Neuronal stem cell (in vitro differentiated cells): ENCODE results near the gene ADGRL3.

Experiments used
- DNase-seq: peaks from one replicate; pipeline ENCODE4 v3.0.0-alpha.2; 2013; ENCODE audit warnings: low spot score
- H2AFZ ChIP-seq: one replicate; pipeline ENCODE4 v1.6.1; 2013; ENCODE audit warnings: mild to moderate bottlenecking, low read length, inconsistent platforms
- H2AK5ac ChIP-seq: 2 replicates; pipeline ENCODE4 v1.6.1; 2013; ENCODE audit warnings: low read depth, mild to moderate bottlenecking, inconsistent platforms, low read length, moderate library complexity, mixed read lengths
- H2BK120ac ChIP-seq: 2 replicates; pipeline ENCODE4 v1.6.1; 2013; ENCODE audit warnings: low read depth, mild to moderate bottlenecking, inconsistent platforms, low read length, moderate library complexity, mixed read lengths
- H2BK12ac ChIP-seq: one replicate; pipeline ENCODE4 v1.6.1; 2013; ENCODE audit warnings: low read length, inconsistent platforms
- H2BK15ac ChIP-seq: 2 replicates; pipeline ENCODE4 v1.6.1; 2013; ENCODE audit warnings: mild to moderate bottlenecking, low read length, inconsistent platforms, mixed read lengths
- H2BK5ac ChIP-seq: one replicate; pipeline ENCODE4 v1.6.1; 2013; ENCODE audit warnings: inconsistent platforms, mild to moderate bottlenecking, low read length, moderate library complexity
- H3K14ac ChIP-seq: one replicate; pipeline ENCODE4 v1.6.1; 2013; ENCODE audit warnings: low read length, inconsistent platforms
- H3K18ac ChIP-seq: 2 replicates; pipeline ENCODE4 v1.6.1; 2013; ENCODE audit warnings: low read length, inconsistent platforms
- H3K23ac ChIP-seq: 2 replicates; pipeline ENCODE4 v1.6.1; 2013; ENCODE audit warnings: low read depth, mild to moderate bottlenecking, mixed read lengths, low read length, inconsistent platforms; ENCODE audit not compliant: poor library complexity
- H3K27ac ChIP-seq: replicated peaks from 3 replicates; pipeline ENCODE4 v1.5.1; 2013; ENCODE audit warnings: low read length, inconsistent platforms
- H3K27me3 ChIP-seq, 3 experiments: 2 replicates each; pipeline ENCODE4 v1.6.1; 2013; ENCODE audit warnings: low read length in 3 of 3, mild to moderate bottlenecking in 2 of 3, inconsistent platforms in 1 of 3, low read depth in 1 of 3, mixed read lengths in 1 of 3, moderate library complexity in 1 of 3; ENCODE audit not compliant: control insufficient read depth in 3 of 3, insufficient read depth in 3 of 3
- H3K36me3 ChIP-seq, 2 donors: replicated peaks in 1 of 2; 2 replicates each; pipeline ENCODE4 v1.6.1; 2013; ENCODE audit warnings: low read length in 2 of 2; ENCODE audit not compliant: control insufficient read depth in 2 of 2, insufficient read depth in 2 of 2
- H3K4ac ChIP-seq: 2 replicates; pipeline ENCODE4 v1.6.1; 2013; ENCODE audit warnings: inconsistent platforms, mild to moderate bottlenecking, low read length, moderate library complexity
- H3K4me1 ChIP-seq, 2 donors: 1 replicate in 1 of 2; 2 replicates in 1 of 2; pipeline ENCODE4 v1.6.1; 2013; ENCODE audit warnings: low read length in 2 of 2, low read depth in 1 of 2; ENCODE audit not compliant: control insufficient read depth in 2 of 2, insufficient read depth in 1 of 2
- H3K4me2 ChIP-seq: one replicate; pipeline ENCODE4 v1.6.1; 2013; ENCODE audit warnings: mild to moderate bottlenecking, low read length, inconsistent platforms; ENCODE audit not compliant: insufficient read depth, poor library complexity, severe bottlenecking
- H3K4me3 ChIP-seq, 2 donors: 2 replicates each; pipeline ENCODE4 v1.5.1; 2013; ENCODE audit warnings: low read length in 2 of 2, mild to moderate bottlenecking in 2 of 2, inconsistent platforms in 1 of 2, moderate library complexity in 1 of 2
- H3K79me1 ChIP-seq: one replicate; pipeline ENCODE4 v1.6.1; 2013; ENCODE audit warnings: low read depth, mild to moderate bottlenecking, inconsistent platforms, low read length, moderate library complexity
- H3K9ac ChIP-seq: one replicate; pipeline ENCODE4 v1.6.1; 2013; ENCODE audit warnings: mild to moderate bottlenecking, low read depth, low read length, inconsistent platforms; ENCODE audit not compliant: poor library complexity
- H3K9me3 ChIP-seq, 2 donors: replicated peaks in 1 of 2; 2 replicates each; pipeline versions ENCODE3 to v1.6.1; 2013; ENCODE audit warnings: low read length in 2 of 2, mild to moderate bottlenecking in 2 of 2, inconsistent platforms in 1 of 2, low read depth in 1 of 2, mixed read lengths in 1 of 2, moderate library complexity in 1 of 2; ENCODE audit not compliant: control insufficient read depth in 2 of 2, insufficient read depth in 1 of 2
- H4K8ac ChIP-seq: one replicate; pipeline ENCODE4 v1.6.1; 2013; ENCODE audit warnings: low read depth, mild to moderate bottlenecking, inconsistent platforms, low read length, moderate library complexity
- H4K91ac ChIP-seq: one replicate; pipeline ENCODE4 v1.6.1; 2013; ENCODE audit warnings: low read length, low read depth, mild to moderate bottlenecking, inconsistent platforms; ENCODE audit not compliant: poor library complexity
- WGBS, 2 donors: extraction: QIAGEN DNeasy Blood & Tissue Kit; methylation state at CpG; one replicate each; pipeline ENCODE4 v1.1.7; 2013; ENCODE audit warnings: missing lambda C conversion rate in 2 of 2, mixed read lengths in 1 of 2; ENCODE audit not compliant: insufficient read length in 2 of 2, insufficient replicate concordance in 1 of 2; ENCODE audit errors: extremely low coverage in 2 of 2; 5-methylcytosine and 5-hydroxymethylcytosine counted together

The ADGRL3 gene

GRCh38 chr4:61693520-61693919 lies 493.4 kb downstream of the ADGRL3 start:
- H2BK12ac ChIP-seq, result no peak overlapping the region
- WGBS, 2 donors, result no CpG with 5 or more reads among the region's 1 CpG

GRCh38 chr4:61714387-61714911 lies 514.3 kb downstream of the ADGRL3 start:
- H3K36me3 ChIP-seq, result no peaks in the 10 kb centered on the region
- no peaks in the 10 kb centered on the region for H3K27me3 ChIP-seq
- H4K8ac ChIP-seq, result no peak overlapping the region
- no peak overlapping the region for H3K9ac ChIP-seq
- H3K4me1 ChIP-seq, result peaks cover 2 to 5% of the 10 kb centered on the region in 2 donors
- H3K27ac ChIP-seq, result no peak overlapping the region
- no peak overlapping the region for H2BK15ac ChIP-seq
- no peak overlapping the region for H3K4me2 ChIP-seq
- H3K23ac ChIP-seq, result no peak overlapping the region
- H2AFZ ChIP-seq, result no peak overlapping the region
- no peak overlapping the region for H2BK120ac ChIP-seq
- no peaks in the 10 kb centered on the region for H3K9me3 ChIP-seq
- H3K14ac ChIP-seq, result no peak overlapping the region
- no peak overlapping the region for H3K4me3 ChIP-seq
- WGBS, 2 donors, result no CpG with 5 or more reads among the region's 4 CpGs
- H2BK5ac ChIP-seq, result no peak overlapping the region
- DNase-seq, result no peak
- no peak overlapping the region for H3K18ac ChIP-seq
- no peak overlapping the region for H4K91ac ChIP-seq
- no peak overlapping the region for H3K4ac ChIP-seq
- no peaks in the 10 kb centered on the region for H3K79me1 ChIP-seq
- no peak overlapping the region for H2AK5ac ChIP-seq
- H2BK12ac ChIP-seq, result no peak overlapping the region

More at GRCh38 chr4:61693520-61693919, 493.4 kb downstream of the ADGRL3 start:
- H2AFZ ChIP-seq, result no peak overlapping the region
- H3K36me3 ChIP-seq, result peaks cover 0 to 3% of the 10 kb centered on the region in 2 donors
- no peak overlapping the region for H2BK5ac ChIP-seq
- H3K9ac ChIP-seq, result no peak overlapping the region
- no peaks in the 10 kb centered on the region for H3K27me3 ChIP-seq
- H3K9me3 ChIP-seq, result no peaks in the 10 kb centered on the region
- no peak overlapping the region for H4K91ac ChIP-seq
- no peak overlapping the region for H2BK120ac ChIP-seq
- no peak overlapping the region for H3K4me2 ChIP-seq
- H3K14ac ChIP-seq, result no peak overlapping the region
- H2AK5ac ChIP-seq, result no peak overlapping the region
- H4K8ac ChIP-seq, result no peak overlapping the region
- no peaks in the 10 kb centered on the region for H3K4me1 ChIP-seq
- H3K27ac ChIP-seq, result no peak overlapping the region
- H2BK15ac ChIP-seq, result no peak overlapping the region
- H3K23ac ChIP-seq, result no peak overlapping the region
- H3K18ac ChIP-seq, result no peak overlapping the region
- no peaks in the 10 kb centered on the region for H3K79me1 ChIP-seq
- no peak for DNase-seq
- H3K4ac ChIP-seq, result no peak overlapping the region
- no peak overlapping the region for H3K4me3 ChIP-seq

- Histone ChIP-seq H3K9ac (no peak overlapping the region), H3K4me2 (no peak overlapping the region), H3K4me1 (peaks cover 0 to 5% of the 10 kb centered on the region in 2 donors), H2BK12ac (no peak overlapping the region), H4K91ac (no peak overlapping the region), H3K79me1 (no peaks in the 10 kb centered on the region), H3K23ac (no peak overlapping the region), H3K14ac (no peak overlapping the region), H2BK5ac (no peak overlapping the region), H3K4ac (no peak overlapping the region), H3K4me3 (no peak overlapping the region), H3K9me3 (no peaks in the 10 kb centered on the region), H3K18ac (no peak overlapping the region), H2AFZ (no peak overlapping the region), H2AK5ac (no peak overlapping the region), H4K8ac (no peak overlapping the region), H3K27me3 (no peaks in the 10 kb centered on the region), H3K27ac (no peak overlapping the region), H2BK120ac (no peak overlapping the region), H3K36me3 (no peaks in the 10 kb centered on the region), H2BK15ac (no peak overlapping the region)
- no peak for DNase-seq
- WGBS, 2 donors, result no CpG with 5 or more reads among the region's 6 CpGs
These were observed 516.3 kb downstream of the ADGRL3 start for GRCh38 chr4:61716426-61716825.

- no peaks in the 10 kb centered on the region for H3K79me1 ChIP-seq
- H3K4me1 ChIP-seq, result no peaks in the 10 kb centered on the region
- no peak overlapping the region for H4K8ac ChIP-seq
- no CpG with 5 or more reads among the region's 7 CpGs for WGBS, 2 donors
- H3K18ac ChIP-seq, result no peak overlapping the region
- H3K27ac ChIP-seq, result no peak overlapping the region
- H3K9ac ChIP-seq, result no peak overlapping the region
- H3K14ac ChIP-seq, result no peak overlapping the region
- H2BK15ac ChIP-seq, result no peak overlapping the region
- no peaks in the 10 kb centered on the region for H3K9me3 ChIP-seq
- no peak for DNase-seq
- H2BK5ac ChIP-seq, result no peak overlapping the region
- H4K91ac ChIP-seq, result no peak overlapping the region
- H3K23ac ChIP-seq, result no peak overlapping the region
- no peaks in the 10 kb centered on the region for H3K36me3 ChIP-seq
- no peak overlapping the region for H3K4me2 ChIP-seq
- H2BK120ac ChIP-seq, result no peak overlapping the region
- H3K4me3 ChIP-seq, result peak overlapping the region in 1 of 2 donors; percentile 33
- H2AFZ ChIP-seq, result no peak overlapping the region
- H2AK5ac ChIP-seq, result no peak overlapping the region
- no peaks in the 10 kb centered on the region for H3K27me3 ChIP-seq
- H3K4ac ChIP-seq, result no peak overlapping the region
- no peak overlapping the region for H2BK12ac ChIP-seq
These were observed 523.4 kb downstream of the ADGRL3 start for GRCh38 chr4:61723492-61723891.
